Measurements from ENCODE around the gene LSR. TPM values are rescaled to one million over a fixed set of nuclear protein-coding genes. Genes with fewer than 3 reads are reported as not detected.

LSR gene
- total and polyA plus RNA-seq, 2 of the 4 experiments (the other 2 are of a cell fraction), result 0.18 to 0.44 TPM

- Histone ChIP-seq H3K9me3 (ENCODE audit: control insufficient read depth, insufficient read depth, low read length) (no peaks in the 10 kb centered on the region), H3K9me1 (ENCODE audit: insufficient read depth, low read length) (peaks cover 8% of the 10 kb centered on the region), H2BK120ac (ENCODE audit: low read depth, low read length) (no peak overlapping the region), H2BK5ac (ENCODE audit: low read depth, low read length, poor library complexity, severe bottlenecking) (no peak overlapping the region), H2AK9ac (replicated peaks; ENCODE audit: low read depth, low read length, poor library complexity) (no peak overlapping the region), H3K4me2 (ENCODE audit: low read depth, low read length) (no peak overlapping the region), H3K9ac (ENCODE audit: low read depth, low read length) (no peak overlapping the region), H4K8ac (ENCODE audit: low read depth in 2 of 2, low read length in 2 of 2) (no peak overlapping the region), H2AFZ (replicated peaks; ENCODE audit: low read length, poor library complexity) (no peak overlapping the region), H3K27ac (ENCODE audit: insufficient read depth, low read length) (no peak overlapping the region), H2BK20ac (ENCODE audit: low read depth, low read length) (no peak overlapping the region), H3K4ac (ENCODE audit: low read depth, low read length) (no peak overlapping the region), H3K4me3 (ENCODE audit: insufficient read depth, low read depth, low read length) (no peak overlapping the region), H4K20me1 (ENCODE audit: insufficient read depth, low read length) (no peaks in the 10 kb centered on the region), H3K4me1 (ENCODE audit: control insufficient read depth, insufficient read depth, low read length) (no peaks in the 10 kb centered on the region), H3K14ac (replicated peaks; ENCODE audit: low read depth, low read length) (no peak overlapping the region), H2AK5ac (ENCODE audit: low read depth, low read length) (no peak overlapping the region), H3K18ac (ENCODE audit: low read depth, low read length) (no peak overlapping the region), H3K23ac (ENCODE audit: low read depth, low read length) (no peak overlapping the region), H3K56ac (ENCODE audit: extremely low read depth, insufficient read depth, low read length) (no peak overlapping the region), H2BK15ac (ENCODE audit: low read depth, low read length) (no peak overlapping the region), H3K27me3 (ENCODE audit: control insufficient read depth, insufficient read depth, low read length) (peaks cover 15% of the 10 kb centered on the region), H3K36me3 (ENCODE audit: control insufficient read depth, insufficient read depth, low read length) (no peaks in the 10 kb centered on the region), H3K79me1 (ENCODE audit: low read depth in 1 of 2, low read length in 2 of 2) (no peaks in the 10 kb centered on the region), H4K5ac (ENCODE audit: low read depth, low read length) (no peak overlapping the region), H4K91ac (ENCODE audit: insufficient read depth, low read depth, low read length) (no peak overlapping the region)
- no peak for DNase-seq
- no TSS peak for BruUV-seq (replicated peaks)
- WGBS, 2 experiments (ENCODE audit: extremely low coverage in 2 of 2, insufficient read length in 1 of 2), result 100% methylated on average over 1 of the region's 10 CpGs; no CpG with 5 or more reads in 1 of the 2 experiments
- CTCF ChIA-PET, result no interaction called here
- in situ Hi-C loops (cut with MboI; ENCODE audit: low sequenced_read_pairs), result no loop called here
- dilution Hi-C loops (cut with HindIII; ENCODE audit: low sequenced_read_pairs, unreplicated experiment), result no loop called here
- intact Hi-C loops (cut with micrococcal nuclease), result no loop called here
- no peak for ATAC-seq (ENCODE audit: low read depth)
- POLR2A ChIA-PET (ENCODE audit: unreplicated experiment), result no interaction called here
- TF ChIP-seq CEBPB (IDR thresholded peaks at IDR 0.05; ENCODE audit: low read depth, low read length) (no peak), SMC3 (IDR thresholded peaks at IDR 0.05; ENCODE audit: low read depth, low read length) (no peak), POLR2A (IDR thresholded peaks at IDR 0.05; ENCODE audit: low read depth, low read length) (no peak), CTCF (conservative IDR thresholded peaks at IDR 0.05; ENCODE audit: low read depth, low read length) (no peak), FOS (IDR thresholded peaks at IDR 0.05; ENCODE audit: low read depth, low read length) (no peak), MXI1 (IDR thresholded peaks at IDR 0.05; ENCODE audit: borderline replicate concordance, low read depth, low read length) (no peak), MAFK (IDR thresholded peaks at IDR 0.05; ENCODE audit: low read depth, low read length) (no peak), USF2 (IDR thresholded peaks at IDR 0.05; ENCODE audit: low read depth, low read length) (no peak), MAZ (IDR thresholded peaks at IDR 0.05; ENCODE audit: borderline replicate concordance, low read depth, low read length) (no peak), RAD21 (IDR thresholded peaks at IDR 0.05; ENCODE audit: low read length) (no peak), ELK1 (IDR thresholded peaks at IDR 0.05; ENCODE audit: borderline replicate concordance, low read depth, low read length) (no peak)
Observed at GRCh38 chr19:35260694-35261304, 12.0 kb downstream of the LSR start.

All from IMR-90 (cell line).